Lung (tissue), 12 donors: ENCODE measurements around the gene MPZL1. TPM values are rescaled to one million over a fixed set of nuclear protein-coding genes. Genes with fewer than 3 reads are reported as not detected.

ENCODE experiments used
- ATAC-seq: fragments of 200-7000 bp; cut with Tn5 transposase; one replicate; pipeline ENCODE4 v1.9.1; 2020; ENCODE audit warnings: moderate number of reproducible peaks; ENCODE audit not compliant: insufficient read depth, low FRiP score
- DNase-seq, 3 donors: peaks; one replicate each; pipeline ENCODE4 v3.0.0-alpha.2; 2013 to 2017
- H3K27ac ChIP-seq, 2 donors: one replicate each; pipeline ENCODE4 v1.5.1; 2013; ENCODE audit warnings: mild to moderate bottlenecking in 2 of 2, moderate library complexity in 2 of 2, control low read depth in 1 of 2, inconsistent platforms in 1 of 2, low read depth in 1 of 2, low read length in 1 of 2
- H3K27me3 ChIP-seq, 3 donors: one replicate each; pipeline ENCODE4 v1.5.1; 2013; ENCODE audit warnings: low read length in 2 of 3; ENCODE audit not compliant: control insufficient read depth in 3 of 3, insufficient read depth in 3 of 3
- H3K36me3 ChIP-seq, 4 donors: one replicate each; pipeline ENCODE4 v1.5.1; 2013; ENCODE audit warnings: low read length in 4 of 4, mild to moderate bottlenecking in 1 of 4, moderate library complexity in 1 of 4; ENCODE audit not compliant: control insufficient read depth in 4 of 4, insufficient read depth in 4 of 4
- H3K4me1 ChIP-seq, 5 donors: one replicate each; pipeline ENCODE4 v1.5.1; 2013; ENCODE audit warnings: low read length in 5 of 5, mild to moderate bottlenecking in 2 of 5, moderate library complexity in 1 of 5; ENCODE audit not compliant: control insufficient read depth in 5 of 5, insufficient read depth in 5 of 5
- H3K4me3 ChIP-seq: one replicate; pipeline ENCODE4 v1.5.1; 2013; ENCODE audit warnings: mild to moderate bottlenecking, control low read depth, moderate library complexity
- H3K9ac ChIP-seq, 2 donors: one replicate each; pipeline ENCODE4 v1.5.1; 2013; ENCODE audit warnings: low read length in 2 of 2, control low read depth in 1 of 2; ENCODE audit not compliant: insufficient read depth in 1 of 2
- H3K9me3 ChIP-seq, 4 donors: one replicate each; pipeline ENCODE4 v1.5.1; 2013; ENCODE audit warnings: low read length in 3 of 4, mild to moderate bottlenecking in 1 of 4, moderate library complexity in 1 of 4; ENCODE audit not compliant: control insufficient read depth in 4 of 4, insufficient read depth in 3 of 4
- CTCF ChIP-seq: IDR thresholded peaks from 2 replicates; pipeline ENCODE4 v1.5.1; 2012; ENCODE audit warnings: mild to moderate bottlenecking; ENCODE audit errors: control extremely low read depth, extremely low read depth
- WGBS, 2 donors: extraction: QIAGEN DNeasy Blood & Tissue Kit; methylation state at CpG; one replicate each; pipeline ENCODE4 v1.1.7; 2013; 5-methylcytosine and 5-hydroxymethylcytosine counted together
- polyA plus RNA-seq, 2 donors: library from polyadenylated mRNA; stranded (reverse); fragments of 200-250 nt; gene quantifications; one replicate each; pipeline ENCODE4 v1.2.1, GENCODE V29; 2013
- total RNA-seq, 2 donors: library from RNA; depleted of rRNA in 1 of 2; stranded (reverse); fragments of >200 nt in 1 of 2; gene quantifications; one replicate each; pipeline ENCODE4 v1.2.1, GENCODE V29; 2014 to 2021
- donor health status: control.
- donor health status: control.
- donor health status: Bipolar disorder and iron deficiency.
- donor health status: healthy.
- donor health status: DM: yes; HTN: yes; CAD: no.

Gene MPZL1
- total and polyA plus RNA-seq, 4 donors, result 25.3 to 116 (median 77.0) TPM

- Histone ChIP-seq H3K4me3 (no peak overlapping the region), H3K36me3 (peaks cover 0 to 39% (median 0%) of the 10 kb centered on the region in 4 donors), H3K27me3 (no peaks in the 10 kb centered on the region), H3K9ac (no peak overlapping the region), H3K27ac (peak overlapping the region in 1 of 2 donors; percentile 55), H3K9me3 (no peaks in the 10 kb centered on the region), H3K4me1 (peaks cover 0 to 10% (median 3%) of the 10 kb centered on the region in 5 donors)
- DNase-seq, result peak; percentile 38 to 63 (median 47)
- TF ChIP-seq CTCF, result no peak
- WGBS, 2 donors, result 37 to 48% methylated on average over 14 of the region's 14 CpGs
- ATAC-seq, result no peak
Observed at GRCh38 chr1:167697667-167698141, 24.1 kb upstream of the MPZL1 start.

GRCh38 chr1:167698313-167698712, 23.5 kb upstream of the MPZL1 start:
- peaks cover 0 to 35% (median 0%) of the 10 kb centered on the region in 4 donors for H3K36me3 ChIP-seq
- no peak for ATAC-seq
- H3K27me3 ChIP-seq, result no peaks in the 10 kb centered on the region
- DNase-seq, result no peak
- WGBS, 2 donors, result 95 to 96% methylated on average over 4 of the region's 4 CpGs
- H3K9ac ChIP-seq, result no peak overlapping the region
- peak overlapping the region in 1 of 2 donors; percentile 55 for H3K27ac ChIP-seq
- H3K4me3 ChIP-seq, result no peak overlapping the region
- H3K4me1 ChIP-seq, result peaks cover 0 to 10% (median 3%) of the 10 kb centered on the region in 5 donors
- no peaks in the 10 kb centered on the region for H3K9me3 ChIP-seq
- no peak for TF ChIP-seq CTCF

GRCh38 chr1:167701510-167701909, 20.3 kb upstream of the MPZL1 start:
- H3K9me3 ChIP-seq, result no peaks in the 10 kb centered on the region
- no peak overlapping the region for H3K27ac ChIP-seq
- ATAC-seq (no peak), DNase-seq (no peak)
- peaks cover 0 to 25% (median 0%) of the 10 kb centered on the region in 4 donors for H3K36me3 ChIP-seq
- H3K4me1 ChIP-seq, result peaks cover 0 to 10% (median 3%) of the 10 kb centered on the region in 5 donors
- no peak for TF ChIP-seq CTCF
- no peaks in the 10 kb centered on the region for H3K27me3 ChIP-seq
- no peak overlapping the region for H3K9ac ChIP-seq
- 67 to 81% methylated on average over 1 of the region's 1 CpG for WGBS, 2 donors
- H3K4me3 ChIP-seq, result no peak overlapping the region

- WGBS, 2 donors, result 94% methylated on average over 1 of the region's 1 CpG
- Histone ChIP-seq H3K27ac (no peak overlapping the region), H3K36me3 (peaks cover 0 to 12% (median 0%) of the 10 kb centered on the region in 4 donors), H3K9ac (no peak overlapping the region), H3K4me1 (no peaks in the 10 kb centered on the region), H3K4me3 (no peak overlapping the region), H3K9me3 (no peaks in the 10 kb centered on the region), H3K27me3 (no peaks in the 10 kb centered on the region)
- DNase-seq (no peak), ATAC-seq (no peak)
- no peak for TF ChIP-seq CTCF
Observed at GRCh38 chr1:167703557-167703956, 18.2 kb upstream of the MPZL1 start.
